Smooth muscle cell (in vitro differentiated cells): ENCODE measurements around the gene THNSL1. TPM values are rescaled to one million over a fixed set of nuclear protein-coding genes. Genes with fewer than 3 reads are reported as not detected.

ENCODE experiments used
- DNase-seq: peaks from one replicate; lab custom pipeline; 2025; ENCODE audit not compliant: unreplicated experiment; lab: John Stamatoyannopoulos, UW
- H2AFZ ChIP-seq: fragments of 200-600 bp; sonication (generic); 2 replicates; pipeline ENCODE4 v1.6.0; 2016; ENCODE audit warnings: antibody characterized with exemption, low read depth, mild to moderate bottlenecking
- H3F3A ChIP-seq: fragments of 200-600 bp; sonication (generic); 2 replicates; pipeline ENCODE4 v1.6.0; 2017; ENCODE audit warnings: antibody characterized with exemption, low read depth
- H3K27ac ChIP-seq: fragments of 200-600 bp; sonication (generic); 2 replicates; pipeline ENCODE4 v1.5.1; 2016; ENCODE audit warnings: low read depth, mild to moderate bottlenecking
- H3K27me3 ChIP-seq: fragments of 200-600 bp; sonication (generic); 2 replicates; pipeline ENCODE4 v1.6.1; 2016; ENCODE audit warnings: low read depth, mild to moderate bottlenecking
- H3K36me3 ChIP-seq: fragments of 200-600 bp; sonication (generic); 2 replicates; pipeline ENCODE4 v1.5.1; 2016; ENCODE audit warnings: low read depth
- H3K4me1 ChIP-seq: fragments of 200-600 bp; sonication (generic); 2 replicates; pipeline ENCODE4 v1.5.1; 2016; ENCODE audit warnings: low read depth
- H3K4me2 ChIP-seq: fragments of 200-600 bp; sonication (generic); 2 replicates; pipeline ENCODE4 v1.6.0; 2016; ENCODE audit warnings: mild to moderate bottlenecking
- H3K4me3 ChIP-seq: fragments of 200-600 bp; sonication (generic); 2 replicates; pipeline ENCODE4 v1.5.1; 2016; ENCODE audit warnings: mild to moderate bottlenecking
- H3K79me2 ChIP-seq: fragments of 200-600 bp; sonication (generic); 2 replicates; pipeline ENCODE4 v1.6.0; 2016; ENCODE audit warnings: low read depth, mild to moderate bottlenecking
- H3K9ac ChIP-seq: fragments of 200-600 bp; sonication (generic); 2 replicates; pipeline ENCODE4 v1.6.0; 2016; ENCODE audit warnings: low read depth
- H3K9me3 ChIP-seq: fragments of 200-600 bp; sonication (generic); replicated peaks from 2 replicates; pipeline ENCODE4 v1.5.1; 2016; ENCODE audit warnings: low read depth
- H4K20me1 ChIP-seq: fragments of 200-600 bp; sonication (generic); 2 replicates; pipeline ENCODE4 v1.6.0; 2016; ENCODE audit warnings: low read depth
- CTCF ChIP-seq: fragments of 200-600 bp; sonication (generic); IDR thresholded peaks from 2 replicates; pipeline ENCODE4 v1.5.1; 2017; ENCODE audit warnings: borderline replicate concordance, mild to moderate bottlenecking, antibody characterized with exemption; ENCODE audit not compliant: insufficient read depth, poor library complexity, severe bottlenecking
- WGBS: methylation state at CpG from one replicate; pipeline ENCODE4 v1.1.7; 2016; ENCODE audit warnings: low lambda C conversion rate; 5-methylcytosine and 5-hydroxymethylcytosine counted together
- polyA plus RNA-seq: library from polyadenylated mRNA; unstranded; fragments of >200 nt; fragmentation: Nextera tagmentation; extraction: Ambion mirVana; gene quantifications from 2 replicates; pipeline ENCODE4 v1.2.1, GENCODE V29; 2016
- total RNA-seq: library from RNA; depleted of rRNA; stranded (reverse); fragments of >200 nt; gene quantifications from 2 replicates; pipeline ENCODE4 v1.2.3, GENCODE V29; 2014

Gene THNSL1
- total and polyA plus RNA-seq, 2 experiments from 2014 or later, result 2.5 to 2.6 TPM

DNA sequence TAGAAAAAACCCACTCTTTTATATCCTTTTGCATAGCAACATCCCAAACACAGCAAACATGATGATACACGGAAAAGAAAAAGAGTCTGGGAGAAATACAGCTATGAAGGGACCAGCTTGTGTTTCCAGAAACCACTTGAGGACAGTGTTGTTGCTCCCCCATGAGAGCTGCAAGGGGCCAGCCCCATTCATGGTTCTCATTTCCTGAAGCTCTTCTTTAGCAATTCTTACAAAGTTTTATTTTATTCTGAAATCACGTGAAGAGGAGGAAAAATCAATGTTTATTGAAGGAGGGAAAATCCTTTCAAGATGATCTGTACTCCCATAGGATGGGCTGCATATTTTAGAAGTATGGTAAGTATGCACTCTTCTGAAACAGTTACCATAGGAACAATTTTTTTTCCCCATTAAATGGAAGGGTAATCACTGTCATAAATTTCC lies 46.6 kb upstream of the THNSL1 start:
- H4K20me1 ChIP-seq, result no peaks in the 10 kb centered on the region
- WGBS, result 83% methylated on average over 2 of the region's 2 CpGs
- H3K4me3 ChIP-seq, result no peak overlapping the region
- H3K4me1 ChIP-seq, result no peaks in the 10 kb centered on the region
- DNase-seq, result no peak
- no peak for TF ChIP-seq CTCF
- no peak overlapping the region for H2AFZ ChIP-seq
- H3K9ac ChIP-seq, result no peak overlapping the region
- H3K27ac ChIP-seq, result no peak overlapping the region
- no peak overlapping the region for H3K4me2 ChIP-seq
- no peaks in the 10 kb centered on the region for H3F3A ChIP-seq
- H3K9me3 ChIP-seq, result no peaks in the 10 kb centered on the region
- H3K79me2 ChIP-seq, result no peaks in the 10 kb centered on the region
- no peaks in the 10 kb centered on the region for H3K36me3 ChIP-seq
- no peaks in the 10 kb centered on the region for H3K27me3 ChIP-seq

GRCh38 chr10:24971374-24971773 lies 45.0 kb upstream of the THNSL1 start:
- Histone ChIP-seq H4K20me1 (no peaks in the 10 kb centered on the region), H3F3A (no peaks in the 10 kb centered on the region), H3K4me2 (no peak overlapping the region), H3K4me3 (no peak overlapping the region), H2AFZ (no peak overlapping the region), H3K9me3 (no peaks in the 10 kb centered on the region), H3K36me3 (no peaks in the 10 kb centered on the region), H3K9ac (no peak overlapping the region), H3K4me1 (no peaks in the 10 kb centered on the region), H3K79me2 (no peaks in the 10 kb centered on the region), H3K27me3 (no peaks in the 10 kb centered on the region), H3K27ac (no peak overlapping the region)
- TF ChIP-seq CTCF, result no peak
- no peak for DNase-seq

GRCh38 chr10:24973163-24973562 lies 43.2 kb upstream of the THNSL1 start:
- WGBS, result 89% methylated on average over 5 of the region's 5 CpGs
- Histone ChIP-seq H3K27me3 (no peaks in the 10 kb centered on the region), H4K20me1 (no peaks in the 10 kb centered on the region), H3K4me1 (no peaks in the 10 kb centered on the region), H3K27ac (no peak overlapping the region), H3K79me2 (no peaks in the 10 kb centered on the region), H3K9ac (no peak overlapping the region), H3K36me3 (no peaks in the 10 kb centered on the region), H3K4me3 (no peak overlapping the region), H3K9me3 (no peaks in the 10 kb centered on the region), H3F3A (no peaks in the 10 kb centered on the region), H2AFZ (no peak overlapping the region), H3K4me2 (no peak overlapping the region)
- no peak for TF ChIP-seq CTCF
- no peak for DNase-seq

- no peaks in the 10 kb centered on the region for H3K4me1 ChIP-seq
- no peak overlapping the region for H3K27ac ChIP-seq
- no peaks in the 10 kb centered on the region for H3K27me3 ChIP-seq
- WGBS, result 26% methylated on average over 2 of the region's 2 CpGs
- H3K9ac ChIP-seq, result no peak overlapping the region
- no peaks in the 10 kb centered on the region for H3K79me2 ChIP-seq
- no peak for TF ChIP-seq CTCF
- H3K4me2 ChIP-seq, result peak overlapping the region; percentile 10
- no peaks in the 10 kb centered on the region for H3K36me3 ChIP-seq
- DNase-seq, result no peak
- H4K20me1 ChIP-seq, result no peaks in the 10 kb centered on the region
- no peak overlapping the region for H3K4me3 ChIP-seq
- H3K9me3 ChIP-seq, result no peaks in the 10 kb centered on the region
- no peak overlapping the region for H2AFZ ChIP-seq
- no peaks in the 10 kb centered on the region for H3F3A ChIP-seq
Observed at GRCh38 chr10:24974976-24975375, 41.4 kb upstream of the THNSL1 start.
